ENCODE results near the gene NPHS1.

The NPHS1 gene

GRCh38 chr19:35860818-35861639, 8.7 kb upstream of the NPHS1 start:
- Histone ChIP-seq H3K27me3 (ENCODE audit: insufficient read depth, low read length) (peaks cover 79% of the 10 kb centered on the region), H3K4me1 (ENCODE audit: insufficient read depth, low read length) (no peaks in the 10 kb centered on the region), H3K9ac (ENCODE audit: low read depth, low read length) (no peak overlapping the region; the same call in 1 of the 2 replicates), H3K9me3 (ENCODE audit: insufficient read depth, low read depth, low read length) (no peaks in the 10 kb centered on the region), H3K27ac (ENCODE audit: low read length) (no peak overlapping the region), H3K36me3 (ENCODE audit: insufficient read depth, low read depth, low read length) (no peaks in the 10 kb centered on the region), H3K4me3 (ENCODE audit: low read length) (peak overlapping the region; percentile 53)

- Histone ChIP-seq H3K4me3 (ENCODE audit: low read length) (peak overlapping the region; percentile 53), H3K27me3 (ENCODE audit: insufficient read depth, low read length) (peaks cover 79% of the 10 kb centered on the region), H3K27ac (ENCODE audit: low read length) (no peak overlapping the region), H3K4me1 (ENCODE audit: insufficient read depth, low read length) (no peaks in the 10 kb centered on the region; the same call in 1 of the 2 replicates), H3K9me3 (ENCODE audit: insufficient read depth, low read depth, low read length) (no peaks in the 10 kb centered on the region), H3K9ac (ENCODE audit: low read depth, low read length) (no peak overlapping the region), H3K36me3 (ENCODE audit: insufficient read depth, low read depth, low read length) (no peaks in the 10 kb centered on the region)
Observed at GRCh38 chr19:35860436-35860817, 8.1 kb upstream of the NPHS1 start.

GRCh38 chr19:35859414-35859813, 7.1 kb upstream of the NPHS1 start:
- H3K27ac ChIP-seq (ENCODE audit: low read length), result no peak overlapping the region
- no peaks in the 10 kb centered on the region; the same call in 1 of the 2 replicates for H3K4me1 ChIP-seq (ENCODE audit: insufficient read depth, low read length)
- no peaks in the 10 kb centered on the region for H3K9me3 ChIP-seq (ENCODE audit: insufficient read depth, low read depth, low read length)
- no peak overlapping the region for H3K4me3 ChIP-seq (ENCODE audit: low read length)
- H3K9ac ChIP-seq (ENCODE audit: low read depth, low read length), result no peak overlapping the region
- H3K27me3 ChIP-seq (ENCODE audit: insufficient read depth, low read length), result peaks cover 88% of the 10 kb centered on the region
- H3K36me3 ChIP-seq (ENCODE audit: insufficient read depth, low read depth, low read length), result no peaks in the 10 kb centered on the region

GRCh38 chr19:35858311-35858710, 6.0 kb upstream of the NPHS1 start:
- H3K4me1 ChIP-seq (ENCODE audit: insufficient read depth, low read length), result no peaks in the 10 kb centered on the region; the same call in 1 of the 2 replicates
- H3K36me3 ChIP-seq (ENCODE audit: insufficient read depth, low read depth, low read length), result no peaks in the 10 kb centered on the region
- no peak overlapping the region for H3K9ac ChIP-seq (ENCODE audit: low read depth, low read length)
- no peak overlapping the region for H3K27ac ChIP-seq (ENCODE audit: low read length)
- peaks cover 89% of the 10 kb centered on the region for H3K27me3 ChIP-seq (ENCODE audit: insufficient read depth, low read length)
- H3K9me3 ChIP-seq (ENCODE audit: insufficient read depth, low read depth, low read length), result no peaks in the 10 kb centered on the region
- H3K4me3 ChIP-seq (ENCODE audit: low read length), result no peak overlapping the region

- H3K4me3 ChIP-seq (ENCODE audit: low read length), result peak within 1 kb of the TSS; percentile 78
- H3K9ac ChIP-seq (ENCODE audit: low read depth, low read length), result peak within 1 kb of the TSS; percentile 45; the same call in 1 of the 2 replicates
- no peaks in the 10 kb centered on the region; the same call in 1 of the 2 replicates for H3K4me1 ChIP-seq (ENCODE audit: insufficient read depth, low read length)
- H3K27ac ChIP-seq (ENCODE audit: low read length), result no peak within 1 kb of the TSS
- no peaks in the 10 kb centered on the region for H3K36me3 ChIP-seq (ENCODE audit: insufficient read depth, low read depth, low read length)
- peaks cover 87% of the 10 kb centered on the region for H3K27me3 ChIP-seq (ENCODE audit: insufficient read depth, low read length)
- H3K9me3 ChIP-seq (ENCODE audit: insufficient read depth, low read depth, low read length), result no peaks in the 10 kb centered on the region
Observed at GRCh38 chr19:35856546-35857149, 4.3 kb upstream of the NPHS1 start, which contains the start of gene KIRREL2. KIRREL2 (plus strand) TSS chr19:35856911; CDS start chr19:35857120, 209 bp downstream.

GRCh38 chr19:35853038-35853756, 893 bp upstream of the NPHS1 start:
- H3K9me3 ChIP-seq (ENCODE audit: insufficient read depth, low read depth, low read length), result no peaks in the 10 kb centered on the region
- no peaks in the 10 kb centered on the region; the same call in 1 of the 2 replicates for H3K4me1 ChIP-seq (ENCODE audit: insufficient read depth, low read length)
- no peak overlapping the region for H3K4me3 ChIP-seq (ENCODE audit: low read length)
- no peaks in the 10 kb centered on the region for H3K36me3 ChIP-seq (ENCODE audit: insufficient read depth, low read depth, low read length)
- H3K9ac ChIP-seq (ENCODE audit: low read depth, low read length), result no peak overlapping the region
- H3K27ac ChIP-seq (ENCODE audit: low read length), result no peak overlapping the region
- peaks cover 85% of the 10 kb centered on the region for H3K27me3 ChIP-seq (ENCODE audit: insufficient read depth, low read length)

- peak overlapping the region; percentile 36; the same call in 1 of the 2 replicates for H3K4me3 ChIP-seq (ENCODE audit: low read length)
- H3K27ac ChIP-seq (ENCODE audit: low read length), result no peak overlapping the region
- no peaks in the 10 kb centered on the region for H3K36me3 ChIP-seq (ENCODE audit: insufficient read depth, low read depth, low read length)
- no peak overlapping the region; the same call in 1 of the 2 replicates for H3K9ac ChIP-seq (ENCODE audit: low read depth, low read length)
- H3K4me1 ChIP-seq (ENCODE audit: insufficient read depth, low read length), result peaks cover 3% of the 10 kb centered on the region; the same call in 1 of the 2 replicates
- H3K9me3 ChIP-seq (ENCODE audit: insufficient read depth, low read depth, low read length), result no peaks in the 10 kb centered on the region
- H3K27me3 ChIP-seq (ENCODE audit: insufficient read depth, low read length), result peaks cover 79% of the 10 kb centered on the region
Observed at GRCh38 chr19:35851213-35852028, 883 bp downstream of the NPHS1 start.

- Histone ChIP-seq H3K9me3 (ENCODE audit: insufficient read depth, low read depth, low read length) (no peaks in the 10 kb centered on the region), H3K9ac (ENCODE audit: low read depth, low read length) (no peak overlapping the region), H3K27me3 (ENCODE audit: insufficient read depth, low read length) (peaks cover 82% of the 10 kb centered on the region), H3K36me3 (ENCODE audit: insufficient read depth, low read depth, low read length) (no peaks in the 10 kb centered on the region), H3K27ac (ENCODE audit: low read length) (no peak overlapping the region), H3K4me3 (ENCODE audit: low read length) (no peak overlapping the region), H3K4me1 (ENCODE audit: insufficient read depth, low read length) (peaks cover 3% of the 10 kb centered on the region; the same call in 1 of the 2 replicates)
Observed at GRCh38 chr19:35848919-35849505, 3.3 kb downstream of the NPHS1 start.

GRCh38 chr19:35848486-35848885, 3.8 kb downstream of the NPHS1 start:
- no peak overlapping the region for H3K27ac ChIP-seq (ENCODE audit: low read length)
- no peak overlapping the region for H3K9ac ChIP-seq (ENCODE audit: low read depth, low read length)
- no peaks in the 10 kb centered on the region for H3K9me3 ChIP-seq (ENCODE audit: insufficient read depth, low read depth, low read length)
- no peaks in the 10 kb centered on the region for H3K36me3 ChIP-seq (ENCODE audit: insufficient read depth, low read depth, low read length)
- peaks cover 87% of the 10 kb centered on the region for H3K27me3 ChIP-seq (ENCODE audit: insufficient read depth, low read length)
- H3K4me3 ChIP-seq (ENCODE audit: low read length), result no peak overlapping the region
- peaks cover 3% of the 10 kb centered on the region; the same call in 1 of the 2 replicates for H3K4me1 ChIP-seq (ENCODE audit: insufficient read depth, low read length)

- no peaks in the 10 kb centered on the region for H3K36me3 ChIP-seq (ENCODE audit: insufficient read depth, low read depth, low read length)
- H3K27ac ChIP-seq (ENCODE audit: low read length), result no peak overlapping the region
- no peak overlapping the region for H3K9ac ChIP-seq (ENCODE audit: low read depth, low read length)
- peaks cover 90% of the 10 kb centered on the region for H3K27me3 ChIP-seq (ENCODE audit: insufficient read depth, low read length)
- H3K9me3 ChIP-seq (ENCODE audit: insufficient read depth, low read depth, low read length), result no peaks in the 10 kb centered on the region
- peaks cover 3% of the 10 kb centered on the region; the same call in 1 of the 2 replicates for H3K4me1 ChIP-seq (ENCODE audit: insufficient read depth, low read length)
- no peak overlapping the region for H3K4me3 ChIP-seq (ENCODE audit: low read length)
Observed at GRCh38 chr19:35847911-35848310, 4.4 kb downstream of the NPHS1 start.
